ENCODE results near the gene CHI3L2. TPM values are rescaled to one million over a fixed set of nuclear protein-coding genes. Genes with fewer than 3 reads are reported as not detected.

CHI3L2 gene
- total and polyA plus RNA-seq, 10 of the 15 experiments (the other 5 are each of a cell fraction or from before 2014, with no cell fraction given), result 37.1 to 508 (median 98.3) TPM

DNA sequence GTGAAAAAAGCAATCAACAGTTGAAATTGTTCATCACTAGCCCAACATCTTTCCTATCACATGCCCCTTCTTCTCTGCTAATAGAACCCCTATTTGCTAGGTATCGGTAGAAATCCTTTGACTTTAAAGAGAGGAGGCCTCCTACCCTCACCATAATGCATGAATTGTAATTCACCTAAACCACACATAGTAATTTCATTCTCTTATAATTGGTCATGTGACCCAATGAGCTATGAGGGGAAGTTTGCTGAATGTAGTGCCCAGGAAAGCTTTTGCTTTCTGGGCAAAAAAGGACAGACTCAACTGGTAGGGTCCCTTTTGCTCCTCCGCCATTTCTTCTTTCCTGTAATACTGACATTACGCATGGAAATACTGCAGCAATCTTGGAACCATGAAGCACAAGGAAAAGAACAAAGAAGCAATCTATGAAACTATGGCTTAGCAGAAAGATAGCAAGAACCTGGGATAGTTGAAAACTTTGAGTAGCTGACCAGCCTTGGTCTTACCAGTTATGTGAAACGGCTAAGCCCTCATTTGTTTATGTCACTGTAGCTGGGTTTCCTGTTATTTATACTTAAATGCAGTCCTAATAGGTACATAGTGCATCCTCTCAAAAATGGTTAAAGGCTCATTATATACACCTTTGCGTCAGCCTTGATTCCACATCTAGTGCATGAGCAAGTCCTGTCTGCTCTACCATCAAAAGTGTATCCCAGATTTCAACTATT, 10.2 kb upstream of the CHI3L2 start (continued):
- TF ChIP-seq CHD1 (IDR thresholded peaks at IDR 0.05; ENCODE audit: low read depth, low read length) (no peak), BCLAF1 (IDR thresholded peaks at IDR 0.05) (no peak), CEBPB (IDR thresholded peaks at IDR 0.05; ENCODE audit: borderline replicate concordance in 1 of 2, low read depth in 2 of 2, low read length in 2 of 2) (no peak), NR2C1 (IDR thresholded peaks at IDR 0.05) (no peak), SREBF2 (IDR thresholded peaks at IDR 0.05; ENCODE audit: low read length) (no peak), HCFC1 (IDR thresholded peaks at IDR 0.05; ENCODE audit: low read length) (no peak), POLR2AphosphoS2 (IDR thresholded peaks at IDR 0.05; ENCODE audit: low read depth, low read length) (no peak), NFYA (IDR thresholded peaks at IDR 0.05; ENCODE audit: borderline replicate concordance, low read depth, low read length) (no peak), SMAD5 (IDR thresholded peaks at IDR 0.05; ENCODE audit: low read depth) (no peak), POLR2AphosphoS5 (IDR thresholded peaks at IDR 0.05; ENCODE audit: low read length) (no peak), MXI1 (IDR thresholded peaks at IDR 0.05; ENCODE audit: low read depth, low read length) (no peak), NFXL1 (IDR thresholded peaks at IDR 0.05; ENCODE audit: borderline replicate concordance) (no peak), CUX1 (IDR thresholded peaks at IDR 0.05; ENCODE audit: insufficient replicate concordance, low read depth, low read length) (no peak), SUZ12 (IDR thresholded peaks at IDR 0.05; ENCODE audit: unreplicated experiment) (no peak), CHD2 (IDR thresholded peaks at IDR 0.05; ENCODE audit: borderline replicate concordance, low read depth, low read length) (no peak)
- TF ChIP-seq, protein P1, sequence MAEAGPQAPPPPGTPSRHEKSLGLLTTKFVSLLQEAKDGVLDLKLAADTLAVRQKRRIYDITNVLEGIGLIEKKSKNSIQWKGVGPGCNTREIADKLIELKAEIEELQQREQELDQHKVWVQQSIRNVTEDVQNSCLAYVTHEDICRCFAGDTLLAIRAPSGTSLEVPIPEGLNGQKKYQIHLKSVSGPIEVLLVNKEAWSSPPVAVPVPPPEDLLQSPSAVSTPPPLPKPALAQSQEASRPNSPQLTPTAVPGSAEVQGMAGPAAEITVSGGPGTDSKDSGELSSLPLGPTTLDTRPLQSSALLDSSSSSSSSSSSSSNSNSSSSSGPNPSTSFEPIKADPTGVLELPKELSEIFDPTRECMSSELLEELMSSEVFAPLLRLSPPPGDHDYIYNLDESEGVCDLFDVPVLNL (IDR thresholded peaks at IDR 0.05; ENCODE audit: low read depth, low read length), result no peak
- TF ChIP-seq, protein P2, sequence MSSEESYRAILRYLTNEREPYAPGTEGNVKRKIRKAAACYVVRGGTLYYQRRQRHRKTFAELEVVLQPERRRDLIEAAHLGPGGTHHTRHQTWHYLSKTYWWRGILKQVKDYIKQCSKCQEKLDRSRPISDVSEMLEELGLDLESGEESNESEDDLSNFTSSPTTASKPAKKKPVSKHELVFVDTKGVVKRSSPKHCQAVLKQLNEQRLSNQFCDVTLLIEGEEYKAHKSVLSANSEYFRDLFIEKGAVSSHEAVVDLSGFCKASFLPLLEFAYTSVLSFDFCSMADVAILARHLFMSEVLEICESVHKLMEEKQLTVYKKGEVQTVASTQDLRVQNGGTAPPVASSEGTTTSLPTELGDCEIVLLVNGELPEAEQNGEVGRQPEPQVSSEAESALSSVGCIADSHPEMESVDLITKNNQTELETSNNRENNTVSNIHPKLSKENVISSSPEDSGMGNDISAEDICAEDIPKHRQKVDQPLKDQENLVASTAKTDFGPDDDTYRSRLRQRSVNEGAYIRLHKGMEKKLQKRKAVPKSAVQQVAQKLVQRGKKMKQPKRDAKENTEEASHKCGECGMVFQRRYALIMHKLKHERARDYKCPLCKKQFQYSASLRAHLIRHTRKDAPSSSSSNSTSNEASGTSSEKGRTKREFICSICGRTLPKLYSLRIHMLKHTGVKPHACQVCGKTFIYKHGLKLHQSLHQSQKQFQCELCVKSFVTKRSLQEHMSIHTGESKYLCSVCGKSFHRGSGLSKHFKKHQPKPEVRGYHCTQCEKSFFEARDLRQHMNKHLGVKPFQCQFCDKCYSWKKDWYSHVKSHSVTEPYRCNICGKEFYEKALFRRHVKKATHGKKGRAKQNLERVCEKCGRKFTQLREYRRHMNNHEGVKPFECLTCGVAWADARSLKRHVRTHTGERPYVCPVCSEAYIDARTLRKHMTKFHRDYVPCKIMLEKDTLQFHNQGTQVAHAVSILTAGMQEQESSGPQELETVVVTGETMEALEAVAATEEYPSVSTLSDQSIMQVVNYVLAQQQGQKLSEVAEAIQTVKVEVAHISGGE (CRISPR knock-in tag; IDR thresholded peaks at IDR 0.05), result no peak

Measured in GM12878 (cell line).